Measurements from ENCODE around the gene CAP2.

CAP2 gene

GRCh38 chr6:17484201-17484849, 90.9 kb downstream of the CAP2 start:
- no peak overlapping the region for H3K27ac ChIP-seq
- CTCF ChIA-PET = no interaction called here
- DNase-seq (ENCODE audit: low spot score) = no peak
- TF ChIP-seq, protein P1, sequence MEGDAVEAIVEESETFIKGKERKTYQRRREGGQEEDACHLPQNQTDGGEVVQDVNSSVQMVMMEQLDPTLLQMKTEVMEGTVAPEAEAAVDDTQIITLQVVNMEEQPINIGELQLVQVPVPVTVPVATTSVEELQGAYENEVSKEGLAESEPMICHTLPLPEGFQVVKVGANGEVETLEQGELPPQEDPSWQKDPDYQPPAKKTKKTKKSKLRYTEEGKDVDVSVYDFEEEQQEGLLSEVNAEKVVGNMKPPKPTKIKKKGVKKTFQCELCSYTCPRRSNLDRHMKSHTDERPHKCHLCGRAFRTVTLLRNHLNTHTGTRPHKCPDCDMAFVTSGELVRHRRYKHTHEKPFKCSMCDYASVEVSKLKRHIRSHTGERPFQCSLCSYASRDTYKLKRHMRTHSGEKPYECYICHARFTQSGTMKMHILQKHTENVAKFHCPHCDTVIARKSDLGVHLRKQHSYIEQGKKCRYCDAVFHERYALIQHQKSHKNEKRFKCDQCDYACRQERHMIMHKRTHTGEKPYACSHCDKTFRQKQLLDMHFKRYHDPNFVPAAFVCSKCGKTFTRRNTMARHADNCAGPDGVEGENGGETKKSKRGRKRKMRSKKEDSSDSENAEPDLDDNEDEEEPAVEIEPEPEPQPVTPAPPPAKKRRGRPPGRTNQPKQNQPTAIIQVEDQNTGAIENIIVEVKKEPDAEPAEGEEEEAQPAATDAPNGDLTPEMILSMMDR (conservative IDR thresholded peaks at IDR 0.05; ENCODE audit: low read depth) = no peak
- POLR2A ChIA-PET (ENCODE audit: low non-redundant PET) = no interaction called here

DNA sequence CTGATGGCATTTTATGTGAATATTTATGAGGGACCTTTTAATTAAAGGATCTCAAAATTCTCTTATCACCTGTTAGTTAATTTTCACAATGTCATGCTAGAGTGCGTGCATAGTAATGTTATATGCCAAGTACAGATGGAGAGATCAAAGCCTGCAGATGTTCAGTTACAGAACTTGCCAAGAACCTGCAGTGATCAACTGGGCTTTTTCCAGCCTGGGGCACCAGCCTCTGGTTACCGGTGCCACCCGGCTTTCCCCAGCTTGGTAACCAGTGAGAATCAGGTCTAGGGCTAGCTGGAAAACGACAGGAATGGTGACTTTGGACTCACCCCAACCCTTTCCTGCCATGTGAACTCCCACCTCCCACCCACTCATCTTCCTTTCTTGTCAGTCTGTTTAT, 91.8 kb downstream of the CAP2 start:
- ChIA-PET CTCF (interaction anchor here (0.6 kb wide), 1 partner anchor 970 kb away, joined by 3 read pairs; no protein-coding TSS in a partner anchor), POLR2A (ENCODE audit: low non-redundant PET) (no interaction called here)
- TF ChIP-seq, protein P1 (conservative IDR thresholded peaks at IDR 0.05; ENCODE audit: low read depth) = no peak
- no peak overlapping the region for H3K27ac ChIP-seq
- DNase-seq (ENCODE audit: low spot score) = no peak

- TF ChIP-seq, protein P1 (conservative IDR thresholded peaks at IDR 0.05; ENCODE audit: low read depth) = no peak
- ChIA-PET CTCF (no interaction called here), POLR2A (ENCODE audit: low non-redundant PET) (no interaction called here)
- H3K27ac ChIP-seq = no peak overlapping the region
- DNase-seq (ENCODE audit: low spot score) = no peak
Measured at GRCh38 chr6:17485946-17486345, 92.6 kb downstream of the CAP2 start.

GRCh38 chr6:17486680-17487079, 93.3 kb downstream of the CAP2 start:
- DNase-seq (ENCODE audit: low spot score) = no peak
- ChIA-PET CTCF (no interaction called here), POLR2A (ENCODE audit: low non-redundant PET) (no interaction called here)
- H3K27ac ChIP-seq = no peak overlapping the region
- TF ChIP-seq, protein P1 (conservative IDR thresholded peaks at IDR 0.05; ENCODE audit: low read depth) = no peak

GRCh38 chr6:17490724-17491123, 97.3 kb downstream of the CAP2 start:
- ChIA-PET POLR2A (ENCODE audit: low non-redundant PET) (interaction anchor here (0.5 kb wide), 1 partner anchor 259 kb away, joined by 3 read pairs; no protein-coding TSS in a partner anchor), CTCF (no interaction called here)
- no peak overlapping the region for H3K27ac ChIP-seq
- TF ChIP-seq, protein P1 (conservative IDR thresholded peaks at IDR 0.05; ENCODE audit: low read depth) = no peak
- DNase-seq (ENCODE audit: low spot score) = no peak

DNA sequence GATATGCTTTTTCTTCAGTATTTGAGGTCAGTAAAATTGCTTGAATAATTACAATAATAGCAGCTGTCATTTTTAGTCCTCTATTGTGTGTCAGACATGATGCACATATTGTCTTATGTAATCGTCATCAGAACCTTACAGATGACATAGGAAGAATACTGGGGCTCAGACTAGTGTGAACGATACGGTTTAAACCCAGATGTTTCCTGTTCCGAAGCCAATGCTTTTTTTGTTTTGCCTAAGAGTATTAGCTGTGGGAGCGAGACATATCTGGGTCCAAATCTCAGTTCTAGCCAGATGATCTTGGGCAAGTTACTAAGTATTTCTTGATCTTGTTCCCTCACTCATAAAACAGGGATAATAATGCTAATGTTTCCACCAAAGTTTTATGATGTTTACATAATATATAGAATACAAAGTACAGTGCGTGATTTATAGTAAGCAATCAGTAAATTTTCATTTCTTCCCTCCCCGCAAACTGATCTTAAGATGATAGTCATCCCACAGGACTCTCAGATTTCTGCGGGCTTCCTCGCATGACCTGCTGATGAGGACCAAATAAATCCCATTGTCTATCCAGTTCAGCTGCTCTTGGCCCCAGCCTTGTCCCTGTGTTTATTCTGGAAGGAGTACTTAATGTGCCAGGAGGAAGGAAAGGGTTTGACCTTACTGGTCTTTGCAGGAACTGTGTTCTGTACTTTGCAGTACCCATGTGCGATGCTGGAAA, 98.2 kb downstream of the CAP2 start:
- POLR2A ChIA-PET (ENCODE audit: low non-redundant PET) = interaction anchor here (0.5 kb wide), 1 partner anchor 258 kb away, joined by 3 read pairs; no protein-coding TSS in a partner anchor
- CTCF ChIA-PET = interaction anchor here (0.7 kb wide), 1 partner anchor 52 kb away, joined by 3 read pairs; no protein-coding TSS in a partner anchor
- DNase-seq (ENCODE audit: low spot score) = no peak

More for the DNA sequence above, 98.2 kb downstream of the CAP2 start:
- TF ChIP-seq, protein P1 (conservative IDR thresholded peaks at IDR 0.05; ENCODE audit: low read depth) = no peak
- no peak overlapping the region for H3K27ac ChIP-seq

All from RWPE1 (cell line).